Measurements from ENCODE around the gene WDR75.

GRCh38 chr2:189519631-189520387, 78.5 kb downstream of the WDR75 start:
- no peak for TF ChIP-seq GATA2 (IDR thresholded peaks at IDR 0.05; ENCODE audit: low read depth, low read length)
- TF ChIP-seq GATA3 (IDR thresholded peaks at IDR 0.05; ENCODE audit: low read depth, low read length), result no peak
